Astrocyte (in vitro differentiated cells and primary cell): ENCODE results near the gene BICRAL.
"Not testable (repeated sequence)": the region's sequence is repeated elsewhere in the genome, so short reads cannot be mapped to it uniquely, and the experiment has no call there.

Experiments
- CTCF ChIP-seq: IDR thresholded peaks from 2 replicates; pipeline ENCODE4 v1.5.1; 2011; ENCODE audit warnings: low read depth, mild to moderate bottlenecking, inconsistent platforms, low read length, moderate library complexity; ENCODE audit not compliant: insufficient read depth
- EZH2 ChIP-seq: IDR thresholded peaks from 2 replicates; pipeline ENCODE4 v1.6.1; 2012; ENCODE audit warnings: mild to moderate bottlenecking, low read length, inconsistent platforms; ENCODE audit not compliant: insufficient read depth

GRCh38 chr6:42880871-42881270 is 99.0 kb downstream of the BICRAL start:
- TF ChIP-seq CTCF, EZH2: not testable (repeated sequence)
